PC-9 (cell line): ENCODE measurements around the gene LILRA2.

ENCODE experiments used
- CTCF ChIP-seq: fragments of 200-600 bp; sonication (generic); conservative IDR thresholded peaks from 2 replicates; pipeline ENCODE4 v1.6.1; 2017; ENCODE audit warnings: mixed run types, antibody characterized with exemption, mild to moderate bottlenecking, moderate library complexity
- EZH2 ChIP-seq: fragments of 200-600 bp; sonication (generic); IDR thresholded peaks from 2 replicates; pipeline ENCODE4 v1.8.0; 2017; ENCODE audit warnings: antibody characterized with exemption, low read depth

- TF ChIP-seq CTCF, result no peak
- no peak for TF ChIP-seq EZH2
These were observed 42.5 kb downstream of the LILRA2 start for GRCh38 chr19:54616057-54616456.
